ENCODE data around the gene RFLNA. TPM values are rescaled to one million over a fixed set of nuclear protein-coding genes. Genes with fewer than 3 reads are reported as not detected.

RFLNA gene
- total and polyA plus RNA-seq, 2 of the 13 experiments (the other 11 are each of a cell fraction or from before 2014, with no cell fraction given), result not detected

DNA sequence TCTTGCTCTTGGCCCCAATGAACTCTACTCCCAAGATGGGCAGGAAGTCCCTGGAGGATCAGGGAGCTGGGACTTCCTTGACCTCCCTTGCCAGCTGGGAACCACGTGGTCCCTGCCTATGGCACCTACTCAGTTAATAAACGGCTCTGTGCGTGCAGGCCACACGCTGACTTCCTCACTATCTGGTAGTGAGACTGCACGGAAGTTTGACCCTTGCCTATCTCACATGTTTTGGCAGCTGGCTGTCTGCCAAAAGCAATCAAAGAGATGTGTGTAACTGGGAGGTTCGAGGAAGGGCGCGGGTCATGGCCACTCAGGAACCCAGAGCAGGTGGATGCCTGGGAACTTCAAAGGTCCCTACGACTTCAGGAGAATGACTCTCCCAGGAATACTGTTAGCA is 57.9 kb downstream of the RFLNA start (continued):
- TF ChIP-seq, protein P1, sequence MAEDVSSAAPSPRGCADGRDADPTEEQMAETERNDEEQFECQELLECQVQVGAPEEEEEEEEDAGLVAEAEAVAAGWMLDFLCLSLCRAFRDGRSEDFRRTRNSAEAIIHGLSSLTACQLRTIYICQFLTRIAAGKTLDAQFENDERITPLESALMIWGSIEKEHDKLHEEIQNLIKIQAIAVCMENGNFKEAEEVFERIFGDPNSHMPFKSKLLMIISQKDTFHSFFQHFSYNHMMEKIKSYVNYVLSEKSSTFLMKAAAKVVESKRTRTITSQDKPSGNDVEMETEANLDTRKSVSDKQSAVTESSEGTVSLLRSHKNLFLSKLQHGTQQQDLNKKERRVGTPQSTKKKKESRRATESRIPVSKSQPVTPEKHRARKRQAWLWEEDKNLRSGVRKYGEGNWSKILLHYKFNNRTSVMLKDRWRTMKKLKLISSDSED (CRISPR knock-in tag; IDR thresholded peaks at IDR 0.05), result no peak
- no peak for TF ChIP-seq RARG (CRISPR knock-in tag; IDR thresholded peaks at IDR 0.05; ENCODE audit: low read depth)
- peak; percentile 53 for TF ChIP-seq PHF5A (CRISPR knock-in tag; IDR thresholded peaks at IDR 0.05; ENCODE audit: low read depth, unreplicated experiment)
- TF ChIP-seq KMT2A (CRISPR knock-in tag; IDR thresholded peaks at IDR 0.05), result no peak; the same call in 1 of the 2 replicates
- TF ChIP-seq PITX1 (CRISPR knock-in tag; IDR thresholded peaks at IDR 0.05), result peak; percentile 70
- TF ChIP-seq ELF1 (CRISPR knock-in tag; IDR thresholded peaks at IDR 0.05), result peak; percentile 60
- TF ChIP-seq POLR2AphosphoS2 (IDR thresholded peaks at IDR 0.05; ENCODE audit: low read depth, low read length), result no peak
- no peak for TF ChIP-seq FOXP1 (IDR thresholded peaks at IDR 0.05)
- TF ChIP-seq FOXP1 (CRISPR knock-in tag; IDR thresholded peaks at IDR 0.05), result peak; percentile 26
- TF ChIP-seq THAP11 (CRISPR knock-in tag; IDR thresholded peaks at IDR 0.05), result 0 out of 2 replicates have a peak, but pooled peaks have one; percentile 23
- no peak for TF ChIP-seq ZNF382 (CRISPR knock-in tag; IDR thresholded peaks at IDR 0.05; ENCODE audit: borderline replicate concordance)
- peak; percentile 95 for TF ChIP-seq RARA (CRISPR knock-in tag; IDR thresholded peaks at IDR 0.05)
- TF ChIP-seq ZMYM3 (CRISPR knock-in tag; IDR thresholded peaks at IDR 0.05), result peak; percentile 74; the same call in 1 of the 2 replicates
- TF ChIP-seq, protein P2, sequence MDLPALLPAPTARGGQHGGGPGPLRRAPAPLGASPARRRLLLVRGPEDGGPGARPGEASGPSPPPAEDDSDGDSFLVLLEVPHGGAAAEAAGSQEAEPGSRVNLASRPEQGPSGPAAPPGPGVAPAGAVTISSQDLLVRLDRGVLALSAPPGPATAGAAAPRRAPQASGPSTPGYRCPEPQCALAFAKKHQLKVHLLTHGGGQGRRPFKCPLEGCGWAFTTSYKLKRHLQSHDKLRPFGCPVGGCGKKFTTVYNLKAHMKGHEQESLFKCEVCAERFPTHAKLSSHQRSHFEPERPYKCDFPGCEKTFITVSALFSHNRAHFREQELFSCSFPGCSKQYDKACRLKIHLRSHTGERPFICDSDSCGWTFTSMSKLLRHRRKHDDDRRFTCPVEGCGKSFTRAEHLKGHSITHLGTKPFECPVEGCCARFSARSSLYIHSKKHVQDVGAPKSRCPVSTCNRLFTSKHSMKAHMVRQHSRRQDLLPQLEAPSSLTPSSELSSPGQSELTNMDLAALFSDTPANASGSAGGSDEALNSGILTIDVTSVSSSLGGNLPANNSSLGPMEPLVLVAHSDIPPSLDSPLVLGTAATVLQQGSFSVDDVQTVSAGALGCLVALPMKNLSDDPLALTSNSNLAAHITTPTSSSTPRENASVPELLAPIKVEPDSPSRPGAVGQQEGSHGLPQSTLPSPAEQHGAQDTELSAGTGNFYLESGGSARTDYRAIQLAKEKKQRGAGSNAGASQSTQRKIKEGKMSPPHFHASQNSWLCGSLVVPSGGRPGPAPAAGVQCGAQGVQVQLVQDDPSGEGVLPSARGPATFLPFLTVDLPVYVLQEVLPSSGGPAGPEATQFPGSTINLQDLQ (CRISPR knock-in tag; IDR thresholded peaks at IDR 0.05), result no peak
- TF ChIP-seq ZNF317 (CRISPR knock-in tag; IDR thresholded peaks at IDR 0.05), result 0 out of 2 replicates have a peak, but pooled peaks have one; percentile 57
- TF ChIP-seq, protein P3, sequence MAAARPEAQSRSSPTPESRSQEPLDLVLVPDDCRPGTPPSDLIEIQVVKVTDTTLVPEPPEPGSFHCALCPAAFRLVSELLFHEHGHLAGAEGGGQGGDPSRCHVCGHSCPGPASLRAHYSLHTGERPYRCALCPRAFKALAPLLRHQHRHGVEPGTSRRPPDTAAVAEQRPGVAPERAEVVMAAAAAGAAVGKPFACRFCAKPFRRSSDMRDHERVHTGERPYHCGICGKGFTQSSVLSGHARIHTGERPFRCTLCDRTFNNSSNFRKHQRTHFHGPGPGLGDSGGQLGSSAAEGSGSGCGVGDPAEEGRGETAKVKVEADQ (CRISPR knock-in tag; IDR thresholded peaks at IDR 0.05; ENCODE audit: borderline replicate concordance), result no peak
- TF ChIP-seq ELF3 (CRISPR knock-in tag; IDR thresholded peaks at IDR 0.05), result peak; percentile 91
- TF ChIP-seq REXO4 (CRISPR knock-in tag; IDR thresholded peaks at IDR 0.05; ENCODE audit: borderline replicate concordance), result no peak
- TF ChIP-seq, protein P4, sequence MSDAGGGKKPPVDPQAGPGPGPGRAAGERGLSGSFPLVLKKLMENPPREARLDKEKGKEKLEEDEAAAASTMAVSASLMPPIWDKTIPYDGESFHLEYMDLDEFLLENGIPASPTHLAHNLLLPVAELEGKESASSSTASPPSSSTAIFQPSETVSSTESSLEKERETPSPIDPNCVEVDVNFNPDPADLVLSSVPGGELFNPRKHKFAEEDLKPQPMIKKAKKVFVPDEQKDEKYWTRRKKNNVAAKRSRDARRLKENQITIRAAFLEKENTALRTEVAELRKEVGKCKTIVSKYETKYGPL (CRISPR knock-in tag; IDR thresholded peaks at IDR 0.05), result no peak
- no peak for TF ChIP-seq NKX3-1 (CRISPR knock-in tag; IDR thresholded peaks at IDR 0.05)
- TF ChIP-seq KLF15 (CRISPR knock-in tag; IDR thresholded peaks at IDR 0.05; ENCODE audit: borderline replicate concordance), result no peak
- TF ChIP-seq ZFY (CRISPR knock-in tag; IDR thresholded peaks at IDR 0.05), result peak; percentile 56; the same call in 1 of the 2 replicates
- peak; percentile 89 to 90 for TF ChIP-seq NR2F1 (CRISPR knock-in tag; IDR thresholded peaks at IDR 0.05)
- TF ChIP-seq SMC3 (IDR thresholded peaks at IDR 0.05; ENCODE audit: low read length), result no peak
- TF ChIP-seq, protein P5, sequence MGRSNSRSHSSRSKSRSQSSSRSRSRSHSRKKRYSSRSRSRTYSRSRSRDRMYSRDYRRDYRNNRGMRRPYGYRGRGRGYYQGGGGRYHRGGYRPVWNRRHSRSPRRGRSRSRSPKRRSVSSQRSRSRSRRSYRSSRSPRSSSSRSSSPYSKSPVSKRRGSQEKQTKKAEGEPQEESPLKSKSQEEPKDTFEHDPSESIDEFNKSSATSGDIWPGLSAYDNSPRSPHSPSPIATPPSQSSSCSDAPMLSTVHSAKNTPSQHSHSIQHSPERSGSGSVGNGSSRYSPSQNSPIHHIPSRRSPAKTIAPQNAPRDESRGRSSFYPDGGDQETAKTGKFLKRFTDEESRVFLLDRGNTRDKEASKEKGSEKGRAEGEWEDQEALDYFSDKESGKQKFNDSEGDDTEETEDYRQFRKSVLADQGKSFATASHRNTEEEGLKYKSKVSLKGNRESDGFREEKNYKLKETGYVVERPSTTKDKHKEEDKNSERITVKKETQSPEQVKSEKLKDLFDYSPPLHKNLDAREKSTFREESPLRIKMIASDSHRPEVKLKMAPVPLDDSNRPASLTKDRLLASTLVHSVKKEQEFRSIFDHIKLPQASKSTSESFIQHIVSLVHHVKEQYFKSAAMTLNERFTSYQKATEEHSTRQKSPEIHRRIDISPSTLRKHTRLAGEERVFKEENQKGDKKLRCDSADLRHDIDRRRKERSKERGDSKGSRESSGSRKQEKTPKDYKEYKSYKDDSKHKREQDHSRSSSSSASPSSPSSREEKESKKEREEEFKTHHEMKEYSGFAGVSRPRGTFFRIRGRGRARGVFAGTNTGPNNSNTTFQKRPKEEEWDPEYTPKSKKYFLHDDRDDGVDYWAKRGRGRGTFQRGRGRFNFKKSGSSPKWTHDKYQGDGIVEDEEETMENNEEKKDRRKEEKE (IDR thresholded peaks at IDR 0.05), result no peak
